WTC11 (cell line): ENCODE results near the gene FOXC1.

Source experiments
- TCF7 ChIP-seq: sonication (generic); formaldehyde crosslinking; IDR thresholded peaks from 2 replicates; pipeline ENCODE4 v1.8.0; 2022; ENCODE audit warnings: mild to moderate bottlenecking, low read depth, missing genetic modification reagents, moderate library complexity
- TF ChIP-seq, protein P1 (sequence below): sonication (generic); formaldehyde crosslinking; IDR thresholded peaks from 2 replicates; pipeline ENCODE4 v1.8.1; 2023; ENCODE audit warnings: mild to moderate bottlenecking, moderate library complexity, missing genetic modification reagents

DNA sequence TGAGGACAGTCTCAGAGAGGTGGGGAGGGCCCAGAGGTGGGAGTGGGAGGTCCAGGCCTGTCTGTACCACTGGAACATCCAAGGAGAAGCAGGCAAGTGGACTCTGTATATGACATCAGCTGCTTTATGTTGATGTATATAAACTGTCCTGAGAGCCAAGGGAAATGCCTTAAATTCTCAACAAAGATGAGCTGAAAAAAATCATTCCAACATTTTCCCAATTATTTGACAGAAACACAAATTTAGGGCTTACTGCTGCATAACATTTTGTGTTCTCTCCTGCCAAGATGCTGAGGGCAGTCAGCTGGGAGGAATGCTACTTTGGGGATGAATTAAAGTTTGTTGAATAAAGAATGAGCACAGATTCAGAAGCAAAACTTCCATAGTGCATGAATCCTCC is 52.8 kb downstream of the FOXC1 start:
- TF ChIP-seq, protein P1, sequence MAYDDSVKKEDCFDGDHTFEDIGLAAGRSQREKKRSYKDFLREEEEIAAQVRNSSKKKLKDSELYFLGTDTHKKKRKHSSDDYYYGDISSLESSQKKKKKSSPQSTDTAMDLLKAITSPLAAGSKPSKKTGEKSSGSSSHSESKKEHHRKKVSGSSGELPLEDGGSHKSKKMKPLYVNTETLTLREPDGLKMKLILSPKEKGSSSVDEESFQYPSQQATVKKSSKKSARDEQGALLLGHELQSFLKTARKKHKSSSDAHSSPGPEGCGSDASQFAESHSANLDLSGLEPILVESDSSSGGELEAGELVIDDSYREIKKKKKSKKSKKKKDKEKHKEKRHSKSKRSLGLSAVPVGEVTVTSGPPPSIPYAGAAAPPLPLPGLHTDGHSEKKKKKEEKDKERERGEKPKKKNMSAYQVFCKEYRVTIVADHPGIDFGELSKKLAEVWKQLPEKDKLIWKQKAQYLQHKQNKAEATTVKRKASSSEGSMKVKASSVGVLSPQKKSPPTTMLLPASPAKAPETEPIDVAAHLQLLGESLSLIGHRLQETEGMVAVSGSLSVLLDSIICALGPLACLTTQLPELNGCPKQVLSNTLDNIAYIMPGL (CRISPR knock-in tag) = no peak
- TF ChIP-seq TCF7 = no peak
